BLaER1 (cell line): ENCODE data around the gene ISCU.

ENCODE experiments used
- H3K27ac ChIP-seq: shearing (Covaris generic); formaldehyde crosslinking; 2 replicates; pipeline ENCODE4 v1.8.1; 2022
- H3K27me3 ChIP-seq: shearing (Covaris generic); formaldehyde crosslinking; 2 replicates; pipeline ENCODE4 v1.8.1; 2022
- H3K36me3 ChIP-seq: shearing (Covaris generic); formaldehyde crosslinking; 2 replicates; pipeline ENCODE4 v1.8.1; 2022
- H3K4me1 ChIP-seq: shearing (Covaris generic); formaldehyde crosslinking; 2 replicates; pipeline ENCODE4 v1.8.1; 2022
- H3K4me2 ChIP-seq: shearing (Covaris generic); formaldehyde crosslinking; 2 replicates; pipeline ENCODE4 v1.8.1; 2022
- H3K4me3 ChIP-seq: shearing (Covaris generic); formaldehyde crosslinking; 2 replicates; pipeline ENCODE4 v1.8.1; 2022
- H3K9ac ChIP-seq: shearing (Covaris generic); formaldehyde crosslinking; 2 replicates; pipeline ENCODE4 v1.8.1; 2022
- H3K9me3 ChIP-seq: shearing (Covaris generic); formaldehyde crosslinking; 2 replicates; pipeline ENCODE4 v1.8.1; 2022
- H4K20me1 ChIP-seq: shearing (Covaris generic); formaldehyde crosslinking; 2 replicates; pipeline ENCODE4 v1.8.1; 2022
- Cebpa-rat ChIP-seq: shearing (Covaris generic); IDR thresholded peaks from 2 replicates; pipeline ENCODE4 v1.8.1; 2022

Gene ISCU

DNA sequence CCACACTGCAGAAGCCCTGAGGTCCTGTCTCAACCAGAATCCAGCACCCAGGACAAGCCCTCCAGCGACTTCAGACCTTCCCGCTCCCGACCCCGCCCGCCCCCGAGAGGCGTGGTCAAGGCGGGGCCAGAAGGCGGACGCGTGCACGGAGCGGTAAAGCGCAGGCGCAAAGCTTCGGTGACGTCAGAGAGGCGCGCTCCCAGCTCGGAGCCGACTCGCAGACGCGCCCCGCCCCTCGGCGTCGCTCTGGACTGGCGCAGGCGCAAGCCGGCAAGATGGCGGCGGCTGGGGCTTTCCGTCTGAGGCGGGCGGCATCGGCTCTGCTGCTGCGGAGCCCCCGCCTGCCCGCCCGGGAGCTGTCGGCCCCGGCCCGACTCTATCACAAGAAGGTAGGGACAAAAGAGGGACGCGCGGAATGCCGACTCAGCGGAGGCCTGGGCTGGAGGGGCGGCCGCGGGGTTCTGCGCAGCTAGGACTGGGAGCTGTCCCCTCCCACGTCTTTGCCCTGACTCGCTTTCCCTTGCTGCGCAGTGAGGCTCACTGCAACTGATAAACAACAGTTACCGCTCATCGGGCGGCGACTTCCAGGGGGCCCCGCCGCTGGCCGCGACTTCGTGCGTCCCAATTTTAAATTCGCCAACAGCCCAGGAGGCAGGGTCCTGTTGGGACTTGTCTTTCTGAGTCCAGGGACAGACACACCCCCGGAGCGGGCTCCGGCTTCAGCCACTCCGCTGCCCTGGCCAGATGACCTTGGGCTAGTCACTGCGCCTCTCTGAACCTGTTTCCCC, at the start of gene ISCU:
ISCU (plus strand) TSS at position 249 of the 788 bp plus-strand sequence; CDS start at position 276, 27 bp downstream.
- no peak for TF ChIP-seq Cebpa-rat
- H3K4me1 ChIP-seq: peaks cover 76% of the 10 kb centered on the region

DNA sequence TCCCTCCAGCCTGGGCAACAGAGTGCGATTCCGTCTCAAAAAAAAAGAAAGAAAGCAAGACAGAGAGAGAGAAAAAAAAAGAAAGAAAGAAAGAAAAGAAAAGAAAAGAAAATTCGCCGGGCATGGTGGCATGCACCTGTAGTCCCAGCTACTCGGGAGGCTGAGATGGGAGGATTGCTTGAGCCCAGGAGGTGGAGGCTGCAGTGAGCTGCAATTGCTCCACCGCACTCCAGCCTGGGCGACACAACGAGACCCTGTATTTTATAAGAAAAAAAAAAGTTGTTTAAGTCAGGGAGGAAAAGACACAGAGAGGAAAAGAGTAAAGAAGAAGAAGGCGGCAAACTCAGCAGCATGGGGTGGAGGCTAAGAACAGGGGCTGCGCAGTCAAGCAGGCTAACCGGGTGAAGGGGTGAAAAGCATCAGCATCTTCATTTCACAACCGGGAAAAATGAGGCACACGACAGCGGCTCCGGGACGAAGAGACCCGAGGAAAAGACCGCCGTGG, 47.9 kb upstream of the ISCU start:
- H3K36me3 ChIP-seq: peaks cover 30% of the 10 kb centered on the region
- peak overlapping the region; percentile 91 for H3K4me2 ChIP-seq
- H3K27ac ChIP-seq: no peak overlapping the region
- peak overlapping the region; percentile 83 for H3K4me3 ChIP-seq
- H4K20me1 ChIP-seq: peaks cover 37% of the 10 kb centered on the region
- H3K27me3 ChIP-seq: no peaks in the 10 kb centered on the region
- TF ChIP-seq Cebpa-rat: no peak
- peaks cover 25% of the 10 kb centered on the region for H3K4me1 ChIP-seq
- peak overlapping the region; percentile 83; the same call in 1 of the 2 replicates for H3K9ac ChIP-seq
- H3K9me3 ChIP-seq: no peaks in the 10 kb centered on the region

More for the DNA sequence above, at the start of gene ISCU:
- peak within 1 kb of the TSS; percentile 99 for H3K4me2 ChIP-seq
- peak within 1 kb of the TSS; percentile 97 for H3K27ac ChIP-seq
- peaks cover 43% of the 10 kb centered on the region for H3K36me3 ChIP-seq
- peaks cover 47% of the 10 kb centered on the region for H4K20me1 ChIP-seq
- peak within 1 kb of the TSS; percentile 96 for H3K9ac ChIP-seq
- no peaks in the 10 kb centered on the region for H3K27me3 ChIP-seq
- H3K4me3 ChIP-seq: peak within 1 kb of the TSS; percentile 97
- no peaks in the 10 kb centered on the region for H3K9me3 ChIP-seq

DNA sequence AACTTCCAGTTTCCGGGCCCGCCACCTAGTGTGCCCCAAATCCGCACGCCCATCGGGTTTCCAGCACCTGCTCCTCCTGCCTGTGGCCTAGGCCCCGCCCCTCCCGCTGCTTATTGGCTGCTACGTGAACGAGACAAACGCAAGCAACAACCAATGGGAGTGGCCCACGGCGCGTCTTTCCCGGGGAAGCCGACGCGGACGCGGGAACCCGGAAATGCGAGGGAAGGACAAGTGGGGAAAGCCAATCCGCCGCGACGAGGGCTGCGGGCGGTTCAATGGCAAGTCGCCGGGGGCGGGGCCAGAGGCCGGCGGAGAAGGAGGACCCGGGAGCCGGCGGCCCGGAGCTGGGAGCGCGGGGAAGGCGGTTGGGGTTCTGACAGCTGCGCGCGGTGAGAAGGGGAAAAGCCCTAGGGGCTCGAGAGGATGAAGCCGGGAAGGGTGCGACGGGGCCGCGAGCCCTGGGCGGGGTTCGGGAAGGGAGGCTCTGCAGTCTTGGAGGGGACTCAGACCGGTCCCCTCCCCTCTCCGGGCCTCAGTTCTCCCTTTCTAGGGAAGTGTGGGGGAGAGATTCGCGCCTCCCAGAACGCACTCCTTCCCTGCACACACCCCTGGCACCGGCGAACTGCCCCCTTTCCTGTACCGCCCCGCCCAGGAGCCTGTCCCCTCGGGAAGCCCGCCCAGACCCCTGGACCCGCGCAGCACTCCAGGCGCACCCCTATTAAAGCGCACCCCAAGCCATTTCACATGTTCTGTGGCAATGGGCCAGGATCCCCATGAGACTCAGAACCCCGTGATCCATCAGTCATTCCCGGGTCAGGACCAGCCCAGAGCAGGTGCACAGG, 47.2 kb upstream of the ISCU start, which contains the start of gene FICD:
FICD (plus strand) TSS at position 305 of the 842 bp plus-strand sequence. CDS start 1,696 bp downstream, outside the sequence.
- no peak for TF ChIP-seq Cebpa-rat
- H3K9ac ChIP-seq: peak within 1 kb of the TSS; percentile 83
- H3K27me3 ChIP-seq: no peaks in the 10 kb centered on the region

DNA sequence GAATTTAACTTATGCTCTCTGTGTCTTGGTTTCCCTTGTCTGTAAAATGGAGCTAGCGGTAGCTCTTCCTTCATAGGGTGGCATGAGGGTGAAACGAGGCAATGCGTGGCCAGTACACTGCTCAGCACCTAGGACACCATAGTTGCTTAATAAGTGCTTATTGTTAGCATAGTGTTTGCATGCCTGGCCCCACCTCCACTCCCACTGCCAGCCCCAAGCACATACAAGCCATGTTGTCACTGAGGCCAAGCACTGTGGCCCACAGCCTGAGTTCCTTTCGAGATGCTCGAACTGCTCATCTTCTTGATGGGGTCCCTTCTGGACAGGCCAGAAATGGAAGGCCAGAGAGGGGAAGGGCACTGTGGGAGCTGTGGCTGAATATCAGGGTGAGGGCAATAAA, 46.5 kb upstream of the ISCU start:
- Histone ChIP-seq H3K9me3 (no peaks in the 10 kb centered on the region), H3K9ac (peak overlapping the region; percentile 83), H3K4me3 (peak overlapping the region; percentile 83), H3K36me3 (peaks cover 44% of the 10 kb centered on the region), H4K20me1 (peaks cover 51% of the 10 kb centered on the region), H3K4me2 (peak overlapping the region; percentile 91), H3K4me1 (peaks cover 25% of the 10 kb centered on the region), H3K27ac (peak overlapping the region; percentile 72), H3K27me3 (no peaks in the 10 kb centered on the region)
- TF ChIP-seq Cebpa-rat: no peak

More for the DNA sequence above, 47.2 kb upstream of the ISCU start, which contains the start of gene FICD:
- Histone ChIP-seq H3K4me3 (peak within 1 kb of the TSS; percentile 83), H3K4me2 (peak within 1 kb of the TSS; percentile 91), H4K20me1 (peaks cover 44% of the 10 kb centered on the region), H3K27ac (peak within 1 kb of the TSS; percentile 72), H3K9me3 (no peaks in the 10 kb centered on the region), H3K36me3 (peaks cover 37% of the 10 kb centered on the region), H3K4me1 (peaks cover 25% of the 10 kb centered on the region)

DNA sequence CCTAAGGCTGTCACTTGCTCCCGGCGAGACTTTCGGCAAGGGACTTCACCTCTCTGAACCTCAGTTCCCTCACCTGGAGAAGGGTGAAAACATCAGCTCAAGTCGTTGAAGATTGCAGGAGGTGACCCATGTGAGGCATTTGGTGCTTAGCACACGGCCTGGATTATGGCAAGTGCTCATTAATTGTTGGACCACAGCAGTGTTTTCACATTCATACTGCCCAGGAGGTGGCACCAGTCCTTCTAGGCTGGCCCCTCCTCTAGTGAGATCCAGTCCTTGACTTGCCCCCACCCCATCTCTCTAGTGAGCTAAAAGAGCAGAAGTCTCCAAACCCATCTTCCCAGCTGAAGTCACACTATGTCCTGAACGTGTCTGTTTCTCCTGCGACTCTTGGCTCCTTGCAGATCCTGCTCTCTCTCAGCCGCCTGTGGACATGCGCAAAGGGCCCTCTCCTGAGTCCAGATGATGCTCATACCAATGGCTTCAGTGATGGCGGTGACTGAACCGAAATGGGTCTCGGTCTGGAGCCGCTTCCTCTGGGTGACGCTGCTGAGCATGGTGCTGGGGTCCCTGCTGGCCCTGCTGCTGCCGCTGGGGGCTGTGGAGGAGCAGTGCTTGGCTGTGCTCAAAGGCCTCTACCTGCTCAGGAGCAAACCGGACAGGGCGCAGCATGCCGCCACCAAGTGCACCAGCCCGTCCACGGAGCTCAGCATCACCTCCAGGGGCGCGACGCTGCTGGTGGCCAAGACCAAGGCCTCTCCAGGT, 45.7 kb upstream of the ISCU start:
- Histone ChIP-seq H3K27ac (no peak overlapping the region), H3K9me3 (no peaks in the 10 kb centered on the region), H4K20me1 (peaks cover 57% of the 10 kb centered on the region), H3K27me3 (no peaks in the 10 kb centered on the region), H3K4me1 (peaks cover 25% of the 10 kb centered on the region), H3K4me2 (peak overlapping the region; percentile 91; the same call in 1 of the 2 replicates), H3K9ac (no peak overlapping the region), H3K4me3 (no peak overlapping the region), H3K36me3 (peaks cover 52% of the 10 kb centered on the region)
- TF ChIP-seq Cebpa-rat: no peak

DNA sequence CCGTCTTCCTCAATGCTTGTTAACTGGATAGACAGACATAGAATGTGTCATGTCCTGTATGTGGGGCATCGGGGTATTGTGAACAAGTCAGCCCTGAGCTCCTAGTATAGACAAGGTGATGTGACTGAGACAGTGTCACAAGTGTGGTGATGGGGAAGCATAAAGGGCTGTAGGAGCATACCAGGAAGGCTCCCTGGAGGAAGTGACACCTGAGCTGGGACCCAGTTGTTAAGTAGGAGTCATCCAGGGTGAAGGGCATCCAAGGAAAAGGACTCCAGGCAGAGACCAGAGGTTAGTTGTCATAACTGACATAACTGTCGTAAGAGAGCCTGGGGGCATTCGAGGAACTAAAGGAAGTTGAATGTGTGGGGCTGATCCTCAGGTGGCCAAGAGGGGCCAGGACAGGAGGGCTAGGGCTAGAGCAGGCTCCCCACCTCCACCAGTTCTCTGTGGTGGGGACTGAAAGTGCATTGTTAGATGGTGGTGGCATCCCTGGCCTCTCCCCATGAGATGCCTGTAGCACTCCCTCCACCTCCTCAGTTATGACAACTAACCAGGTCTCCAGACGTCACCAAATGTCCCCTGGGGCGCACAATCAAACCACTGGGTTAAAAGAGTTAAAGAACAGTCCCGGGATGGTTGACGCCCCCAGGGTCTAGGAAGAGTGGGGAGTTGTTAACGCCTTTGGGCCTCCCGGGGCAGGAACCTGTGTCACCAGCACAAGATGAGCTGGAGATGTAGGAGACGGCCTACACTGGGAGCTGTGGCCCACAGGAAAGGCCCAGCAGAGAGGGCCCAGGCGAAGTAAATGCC, 44.9 kb upstream of the ISCU start:
- TF ChIP-seq Cebpa-rat: no peak
- no peak overlapping the region for H3K4me3 ChIP-seq
- H3K4me1 ChIP-seq: peaks cover 25% of the 10 kb centered on the region
- H3K36me3 ChIP-seq: peaks cover 60% of the 10 kb centered on the region
- H3K27me3 ChIP-seq: no peaks in the 10 kb centered on the region
- peaks cover 65% of the 10 kb centered on the region for H4K20me1 ChIP-seq
- no peak overlapping the region for H3K9ac ChIP-seq
- H3K9me3 ChIP-seq: no peaks in the 10 kb centered on the region
- H3K27ac ChIP-seq: no peak overlapping the region
- peak overlapping the region; percentile 14; the same call in 1 of the 2 replicates for H3K4me2 ChIP-seq

DNA sequence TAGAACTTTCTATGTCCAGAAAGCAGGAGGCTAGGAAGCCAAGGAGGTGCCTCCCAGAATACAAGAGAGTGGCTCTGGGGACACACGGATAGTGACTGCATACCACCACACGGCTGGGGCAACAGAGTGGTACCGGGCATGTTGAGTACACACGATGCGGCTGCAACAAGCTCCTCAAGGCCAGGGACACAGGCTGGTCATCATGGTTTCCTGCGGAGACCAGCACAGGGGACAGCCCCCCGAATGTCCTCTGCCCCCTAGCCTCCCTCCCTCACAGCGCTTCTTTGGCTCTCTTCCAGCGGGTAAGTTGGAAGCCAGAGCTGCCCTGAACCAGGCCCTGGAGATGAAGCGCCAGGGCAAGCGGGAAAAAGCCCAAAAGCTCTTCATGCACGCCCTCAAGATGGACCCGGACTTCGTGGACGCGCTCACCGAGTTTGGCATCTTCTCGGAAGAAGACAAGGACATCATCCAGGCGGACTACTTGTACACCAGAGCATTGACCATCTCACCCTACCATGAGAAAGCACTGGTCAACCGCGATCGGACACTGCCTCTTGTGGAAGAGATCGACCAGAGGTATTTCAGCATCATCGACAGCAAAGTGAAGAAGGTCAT, 44.2 kb upstream of the ISCU start:
- Histone ChIP-seq H3K9ac (no peak overlapping the region), H4K20me1 (peaks cover 72% of the 10 kb centered on the region), H3K36me3 (peaks cover 67% of the 10 kb centered on the region), H3K4me2 (0 out of 2 replicates have a peak overlapping the region, but pooled peaks have one; percentile 14), H3K4me3 (no peak overlapping the region), H3K9me3 (no peaks in the 10 kb centered on the region), H3K27me3 (no peaks in the 10 kb centered on the region), H3K27ac (no peak overlapping the region), H3K4me1 (peaks cover 25% of the 10 kb centered on the region)
- TF ChIP-seq Cebpa-rat: no peak
